DMS 273 treated with DMSO at 0.1 percent for 48 hours (cell line): ENCODE data around the gene FEZF2.

Experiments used
- DNase-seq: peaks from one replicate; lab custom pipeline; 2025; lab: John Stamatoyannopoulos, UW

Gene FEZF2

DNA sequence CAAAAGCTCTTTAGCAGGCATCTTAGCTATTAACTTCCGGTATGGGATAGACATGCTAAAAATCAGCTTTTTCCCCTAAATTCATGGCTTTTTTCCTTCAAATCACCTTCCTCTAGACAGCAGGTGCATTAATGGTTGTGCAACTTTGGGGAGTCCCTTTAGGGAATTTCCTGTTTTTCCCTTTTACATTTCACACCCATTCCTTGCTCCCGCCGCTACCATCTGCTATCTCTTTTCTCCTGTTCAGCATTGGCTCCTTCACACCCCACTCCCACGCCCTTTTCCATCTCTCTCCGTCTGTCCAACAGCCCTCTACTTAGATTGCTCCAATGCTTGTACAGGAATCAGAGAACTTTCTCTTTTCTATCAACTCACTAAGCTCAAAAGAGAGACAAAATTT is 43.4 kb downstream of the FEZF2 start:
- peak; percentile 65 for DNase-seq

DNA sequence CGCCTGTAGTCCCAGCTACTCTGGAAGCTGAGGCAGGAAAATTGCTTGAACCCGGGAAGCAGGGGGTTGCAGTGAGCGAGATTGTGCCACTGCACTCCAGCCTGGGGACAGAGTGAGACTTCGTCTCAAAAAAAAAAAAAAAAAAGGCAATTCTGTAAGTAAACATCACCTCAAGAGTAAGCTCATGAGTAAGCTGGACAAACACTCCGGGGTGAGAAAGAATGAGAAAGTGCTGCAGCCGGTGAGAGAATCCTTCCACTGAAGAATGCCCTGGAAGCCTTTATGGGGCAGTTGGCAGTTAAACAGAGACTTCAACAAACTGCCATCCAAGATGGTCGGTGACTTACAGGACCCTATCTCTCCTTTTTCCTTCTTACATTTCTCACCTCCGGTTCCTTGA is 47.5 kb downstream of the FEZF2 start:
- DNase-seq, result no peak

GRCh38 chr3:62323241-62323640 is 50.1 kb downstream of the FEZF2 start:
- DNase-seq, result no peak
